Stimulated activated CD8-positive, alpha-beta memory T cell treated with anti-CD3 and anti-CD28 coated beads, Interleukin-12 subunit alpha, Interleukin-12 subunit beta, amount 100 ng/mL, for 1 hour (primary cell): Measurements from ENCODE around the gene ADAMTS17.
"Not testable (repeated sequence)": the region's sequence is repeated elsewhere in the genome, so short reads cannot be mapped to it uniquely, and the experiment has no call there.

Experiments
- DNase-seq: peaks from one replicate; pipeline ENCODE4 v3.0.0-alpha.2; 2020; ENCODE audit warnings: low read depth

The ADAMTS17 gene

DNA sequence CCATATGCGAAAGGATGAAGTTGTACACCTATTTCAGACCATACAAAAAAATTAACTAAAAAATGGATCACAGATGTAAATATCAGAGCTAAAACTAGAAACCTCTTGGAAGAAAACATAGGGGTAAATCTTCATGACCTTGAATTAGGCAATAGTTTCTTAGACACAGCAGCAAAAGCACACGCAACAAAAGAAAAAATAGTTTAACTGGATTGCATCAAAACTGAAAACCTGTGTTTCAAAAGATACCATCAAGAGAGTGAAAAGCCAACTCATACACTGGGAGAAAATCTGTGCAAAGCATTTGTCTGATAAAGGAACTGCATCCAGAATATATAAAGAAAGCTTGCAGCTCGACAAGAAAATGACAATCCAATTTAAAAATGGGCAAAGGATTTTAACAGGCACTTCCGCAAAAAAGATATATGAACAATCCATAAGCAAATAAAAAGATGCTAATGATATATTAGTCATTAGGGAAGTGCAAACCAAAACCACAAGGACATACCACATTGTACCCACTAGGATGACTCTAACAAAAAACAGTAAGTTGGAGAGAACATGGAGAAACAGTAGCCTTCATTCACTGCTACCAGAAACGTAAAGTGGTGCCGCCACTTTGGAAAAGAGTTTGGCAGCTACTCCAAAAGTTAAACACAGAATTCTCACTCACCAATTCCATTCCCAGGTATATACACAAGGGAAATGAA is 263.1 kb downstream of the ADAMTS17 start:
- no peak for DNase-seq

DNA sequence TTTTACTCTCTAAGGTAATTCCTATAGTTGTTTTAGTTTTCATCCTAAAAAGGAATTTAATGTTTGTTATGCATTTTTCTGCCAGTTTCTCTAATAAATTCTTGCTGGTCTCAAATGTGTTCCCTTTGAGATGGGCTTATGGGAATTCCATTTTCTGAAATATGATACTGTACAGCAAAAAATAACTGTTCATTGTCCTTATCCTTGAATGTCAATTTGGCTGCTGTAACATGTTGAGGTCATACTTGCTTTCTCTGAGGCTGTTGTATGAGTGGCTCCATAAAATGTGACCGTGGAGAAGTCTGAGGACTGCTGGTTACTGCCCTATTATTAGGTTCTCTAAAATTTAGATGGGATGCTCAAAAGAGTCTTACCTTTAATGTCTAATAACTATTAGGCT is 266.5 kb downstream of the ADAMTS17 start:
- no peak for DNase-seq

DNA sequence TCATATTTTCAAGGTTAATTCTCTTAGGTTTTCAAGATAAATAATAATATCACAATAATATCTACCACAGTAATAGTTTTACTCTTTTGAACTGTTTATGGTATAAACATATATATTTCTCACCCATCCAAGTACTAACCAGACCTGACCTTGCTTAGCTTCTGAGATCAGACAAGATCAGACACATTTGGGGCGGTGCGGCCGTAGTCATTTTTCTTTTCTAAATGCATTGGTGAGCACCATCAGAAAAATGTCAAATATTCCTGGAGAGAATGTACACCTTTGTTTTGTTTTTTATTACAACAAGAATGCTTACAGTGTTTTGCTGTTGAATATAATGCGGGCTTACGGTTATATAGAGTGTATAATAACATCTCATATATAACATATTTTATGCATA is 267.8 kb downstream of the ADAMTS17 start:
- no peak for DNase-seq

DNA sequence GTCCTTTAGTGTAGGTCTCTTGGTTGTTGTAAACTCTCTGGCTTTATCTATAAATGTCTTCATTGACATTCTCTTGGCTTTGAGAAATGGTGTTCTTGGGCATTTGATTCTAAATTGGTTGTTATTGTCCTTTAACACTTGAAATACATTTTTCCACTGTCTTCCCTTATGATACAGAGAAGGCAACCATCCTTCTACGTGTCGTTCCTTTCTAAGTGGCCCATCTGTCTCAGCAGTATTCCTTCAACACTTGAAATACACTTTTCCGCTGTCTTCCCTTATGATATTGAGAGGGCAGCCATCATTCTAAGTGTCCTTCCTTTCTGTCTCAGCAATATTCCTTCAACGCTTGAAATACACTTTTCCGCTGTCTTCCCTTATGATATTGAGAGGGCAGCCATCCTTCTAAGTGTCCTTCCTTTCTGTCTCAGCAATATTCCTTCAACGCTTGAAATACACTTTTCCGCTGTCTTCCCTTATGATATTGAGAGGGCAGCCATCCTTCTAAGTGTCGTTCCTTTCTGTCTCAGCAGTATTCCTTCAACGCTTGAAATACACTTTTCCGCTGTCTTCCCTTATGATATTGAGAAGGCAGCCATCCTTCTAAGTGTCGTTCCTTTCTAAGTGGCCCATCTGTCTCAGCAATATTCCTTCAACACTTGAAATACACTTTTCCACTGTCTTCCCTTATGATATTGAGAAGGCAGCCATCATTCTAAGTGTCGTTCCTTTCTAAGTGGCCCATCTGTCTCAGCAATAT is 275.1 kb downstream of the ADAMTS17 start:
- DNase-seq, result not testable (repeated sequence)

DNA sequence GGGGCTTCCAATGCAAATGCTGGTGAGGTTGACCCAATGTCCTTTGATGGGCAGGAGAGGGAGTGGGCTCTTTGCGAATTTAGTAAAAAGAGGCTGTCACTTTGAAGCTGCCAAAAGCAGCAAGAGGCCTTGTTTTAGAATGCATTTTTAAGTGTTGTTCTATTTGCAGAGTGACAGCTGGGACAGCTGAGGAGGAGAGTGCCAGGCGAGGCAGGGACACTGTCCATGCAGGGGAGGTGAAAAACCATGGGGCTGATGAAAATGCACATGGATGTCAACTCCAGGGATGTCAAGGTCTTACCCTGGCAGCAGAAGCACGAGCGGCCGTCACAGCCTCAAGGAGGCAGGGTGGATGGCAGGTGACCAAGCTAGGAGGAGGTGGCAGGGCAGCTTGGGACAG is 279.8 kb downstream of the ADAMTS17 start:
- no peak for DNase-seq

DNA sequence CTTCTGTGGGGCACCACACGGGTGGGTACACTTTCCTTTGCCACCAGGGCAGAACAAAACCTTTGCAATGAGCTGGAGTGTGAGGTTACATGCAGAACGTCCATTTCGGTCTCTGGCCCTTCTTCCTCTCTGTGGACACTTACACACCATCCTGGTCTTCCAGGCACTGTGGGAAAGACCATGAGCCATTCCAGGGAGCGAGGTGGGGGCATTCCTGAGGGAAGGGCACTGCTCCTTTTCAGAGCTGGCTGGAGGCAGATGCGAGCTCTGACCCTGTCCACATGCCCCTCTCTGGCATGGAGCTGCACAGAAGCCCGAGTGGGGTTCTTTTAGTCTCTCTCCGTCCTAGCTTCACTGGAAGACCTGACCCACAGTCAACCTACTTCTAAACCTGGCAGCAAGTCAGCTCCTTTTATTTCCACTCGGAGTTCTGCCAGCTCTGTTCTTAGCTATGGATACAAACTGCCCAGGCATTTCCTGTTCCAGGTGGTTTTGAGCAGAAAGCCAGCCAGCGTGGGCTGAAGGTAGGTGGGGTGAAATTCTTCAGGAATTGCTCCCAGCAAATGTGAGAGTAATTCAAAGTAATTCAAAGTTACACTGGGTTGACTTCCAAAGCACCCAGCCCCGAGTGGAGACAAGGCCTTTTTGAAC is 281.4 kb downstream of the ADAMTS17 start:
- DNase-seq, result no peak

DNA sequence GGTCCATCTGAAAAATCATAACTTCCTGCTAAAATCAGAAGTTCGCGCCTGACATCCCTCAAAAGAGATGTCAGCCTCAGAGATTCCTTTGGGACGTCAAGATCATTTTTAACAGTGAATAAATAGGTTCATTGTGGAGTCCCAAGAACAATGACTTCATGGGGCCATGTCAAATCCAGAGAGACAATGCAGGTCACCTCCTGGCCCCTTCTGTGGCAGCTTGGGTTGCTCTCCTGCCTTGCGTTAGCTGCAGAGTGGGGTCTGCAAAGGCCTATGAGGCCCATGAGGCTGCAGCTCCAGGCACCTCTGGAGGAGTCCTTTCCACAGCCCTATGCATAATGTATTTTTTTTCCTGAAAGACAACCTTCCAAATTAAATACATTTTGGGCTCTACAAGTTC is 282.3 kb downstream of the ADAMTS17 start:
- no peak for DNase-seq

DNA sequence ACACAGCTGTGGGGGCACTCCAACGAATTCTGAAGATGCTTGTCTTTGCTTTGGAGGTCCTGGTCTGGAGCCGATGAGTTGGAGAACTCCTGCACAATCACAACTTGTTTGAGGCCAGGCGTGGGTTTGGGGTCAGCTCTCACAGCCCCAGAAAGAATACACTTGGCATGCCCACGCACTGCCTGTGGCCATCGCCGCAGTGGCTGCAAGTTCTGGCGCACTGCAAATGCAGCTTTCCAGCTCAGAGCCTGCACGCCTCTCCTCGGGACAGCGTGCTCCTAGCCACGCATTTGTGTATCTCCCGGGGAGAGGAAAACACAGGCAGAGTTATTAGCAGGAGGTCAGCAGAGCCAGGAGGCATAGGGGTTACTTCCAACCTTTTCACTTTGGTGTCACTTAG is 282.7 kb downstream of the ADAMTS17 start:
- DNase-seq, result no peak

DNA sequence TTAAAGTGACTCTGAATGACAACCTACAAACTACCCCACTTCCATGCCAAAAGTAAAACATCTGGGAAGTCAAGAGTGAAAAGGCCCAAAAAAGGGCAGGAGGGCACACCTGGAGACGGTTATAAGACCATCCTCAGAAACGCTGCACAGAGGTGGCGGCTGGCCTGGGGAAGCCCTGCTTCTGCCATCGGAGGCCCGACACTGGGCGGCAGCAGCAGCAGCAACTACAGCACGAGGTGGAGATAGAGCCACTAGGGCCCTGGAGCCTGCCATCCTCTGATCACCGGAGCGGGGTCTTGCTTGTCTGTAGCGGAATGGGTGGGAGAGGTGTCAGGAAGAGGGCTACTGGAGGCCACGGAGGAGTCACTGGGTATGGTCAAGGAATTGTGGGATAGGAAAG is 283.3 kb downstream of the ADAMTS17 start:
- no peak for DNase-seq

DNA sequence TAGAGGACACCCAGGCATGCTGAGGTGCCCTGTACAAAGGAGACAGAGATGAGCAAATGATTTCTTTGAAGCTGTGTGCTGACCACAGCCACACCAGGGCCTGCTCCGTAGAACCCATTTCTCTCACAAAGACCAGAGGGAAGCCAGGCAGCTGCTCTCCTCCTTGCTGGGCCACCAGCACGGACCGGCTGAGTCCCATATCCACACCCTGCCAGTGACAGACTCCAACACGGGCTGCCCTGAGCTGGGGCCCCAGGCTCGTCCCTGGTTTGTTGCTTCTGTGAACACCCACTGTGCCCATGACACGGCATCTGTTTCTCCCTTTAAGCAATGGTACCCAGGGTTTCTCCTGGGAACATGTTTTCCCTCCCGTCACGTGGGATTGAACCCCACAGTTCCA is 284.5 kb downstream of the ADAMTS17 start:
- no peak for DNase-seq

DNA sequence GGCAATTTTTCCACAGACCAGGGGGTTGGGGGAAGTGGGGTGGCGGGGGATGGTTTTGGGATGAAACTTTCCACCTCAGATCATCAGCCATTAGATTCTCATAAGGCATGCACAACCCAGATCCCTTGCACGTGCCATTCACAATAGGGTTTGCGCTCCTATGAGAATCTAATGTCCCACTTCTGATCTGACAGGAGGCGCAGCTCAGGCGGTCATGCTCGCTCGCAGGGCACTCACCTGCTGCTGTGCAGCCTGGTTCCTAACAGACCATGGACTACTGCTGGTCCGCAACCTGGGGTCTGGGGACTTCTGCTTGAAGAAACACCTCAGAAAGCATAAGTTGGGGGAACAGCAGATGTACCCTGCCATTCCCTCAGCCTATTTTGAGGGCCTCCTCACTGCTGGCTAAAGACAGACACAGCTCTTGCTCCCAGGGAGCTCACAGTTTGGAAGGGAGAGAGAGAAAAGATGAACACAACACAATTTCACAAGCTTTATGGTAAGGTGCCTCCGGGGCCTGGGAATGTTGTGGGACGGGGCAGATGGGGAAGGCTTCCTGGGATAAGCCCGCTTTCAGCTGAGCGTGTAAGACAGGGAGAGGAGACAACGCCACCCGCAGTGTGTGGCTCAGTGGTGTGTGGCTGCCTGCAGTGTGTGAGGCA is 285.2 kb downstream of the ADAMTS17 start:
- no peak for DNase-seq

DNA sequence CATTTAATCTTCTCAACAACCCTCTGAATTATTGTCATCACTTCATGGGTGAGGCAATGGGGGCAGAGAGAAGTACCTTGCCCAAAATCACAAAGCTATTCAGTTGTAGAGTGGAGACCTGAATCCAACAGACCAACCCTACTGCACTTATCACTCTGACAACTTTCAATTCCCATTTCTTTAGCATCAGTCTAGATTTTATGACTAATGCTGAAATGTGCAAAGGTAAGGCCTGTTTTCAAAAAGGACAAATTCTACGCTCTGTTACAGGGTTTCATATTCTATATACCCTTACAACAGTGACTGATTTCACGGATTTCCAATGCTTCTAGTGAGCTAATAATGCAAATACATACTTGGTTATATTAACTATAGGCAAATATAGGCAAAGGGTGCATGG is 286.0 kb downstream of the ADAMTS17 start:
- no peak for DNase-seq

DNA sequence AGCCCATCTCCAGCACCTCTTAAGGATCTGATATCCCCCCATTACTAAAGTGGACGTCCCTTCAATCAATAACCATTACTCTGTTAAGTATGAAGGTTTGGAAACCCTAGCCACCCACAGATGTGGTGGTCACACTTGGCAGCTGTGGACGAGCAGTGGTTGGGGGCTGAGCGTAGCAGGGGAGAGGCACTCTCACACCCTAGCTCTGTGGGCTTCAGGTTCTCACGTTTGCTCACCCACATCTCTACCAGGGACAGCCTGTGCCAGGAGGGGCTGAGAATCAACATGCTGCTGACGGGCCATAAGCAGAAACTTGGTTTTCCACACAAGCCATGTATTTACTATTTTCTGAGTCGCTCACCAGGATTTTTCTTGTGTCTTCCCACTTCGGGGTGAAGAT is 287.2 kb downstream of the ADAMTS17 start:
- DNase-seq, result no peak

DNA sequence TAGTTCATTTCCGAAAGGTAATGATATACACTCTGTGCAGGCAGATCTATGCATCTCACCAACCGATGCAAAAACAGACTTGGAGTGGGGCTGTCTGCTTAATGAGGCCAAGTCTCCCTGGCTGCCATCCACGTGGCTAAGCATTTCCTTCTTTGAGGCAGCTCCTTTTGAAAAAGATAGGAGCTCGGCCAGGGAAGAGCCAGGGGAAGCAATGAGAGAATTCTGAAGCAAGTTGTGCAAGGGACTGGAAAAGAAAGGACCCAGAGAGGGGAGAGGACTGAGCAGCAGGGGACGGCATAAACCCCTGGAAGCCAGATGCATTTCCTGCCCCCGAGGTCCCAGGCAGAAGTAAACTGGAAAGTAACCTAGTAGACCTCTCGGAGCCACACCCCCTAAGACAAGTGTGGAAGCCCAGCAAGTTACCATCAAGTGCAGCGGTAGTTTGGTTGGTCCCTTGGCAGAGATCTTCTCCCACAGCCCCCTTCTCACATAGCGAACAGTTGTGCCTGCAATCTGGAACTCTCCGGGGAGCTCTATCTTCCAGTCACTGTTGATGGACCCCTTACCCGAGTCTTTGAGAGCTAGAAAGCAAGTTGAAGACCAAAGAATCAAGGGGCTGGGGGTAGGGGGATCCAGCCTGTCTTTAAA is 288.2 kb downstream of the ADAMTS17 start:
- DNase-seq, result no peak

DNA sequence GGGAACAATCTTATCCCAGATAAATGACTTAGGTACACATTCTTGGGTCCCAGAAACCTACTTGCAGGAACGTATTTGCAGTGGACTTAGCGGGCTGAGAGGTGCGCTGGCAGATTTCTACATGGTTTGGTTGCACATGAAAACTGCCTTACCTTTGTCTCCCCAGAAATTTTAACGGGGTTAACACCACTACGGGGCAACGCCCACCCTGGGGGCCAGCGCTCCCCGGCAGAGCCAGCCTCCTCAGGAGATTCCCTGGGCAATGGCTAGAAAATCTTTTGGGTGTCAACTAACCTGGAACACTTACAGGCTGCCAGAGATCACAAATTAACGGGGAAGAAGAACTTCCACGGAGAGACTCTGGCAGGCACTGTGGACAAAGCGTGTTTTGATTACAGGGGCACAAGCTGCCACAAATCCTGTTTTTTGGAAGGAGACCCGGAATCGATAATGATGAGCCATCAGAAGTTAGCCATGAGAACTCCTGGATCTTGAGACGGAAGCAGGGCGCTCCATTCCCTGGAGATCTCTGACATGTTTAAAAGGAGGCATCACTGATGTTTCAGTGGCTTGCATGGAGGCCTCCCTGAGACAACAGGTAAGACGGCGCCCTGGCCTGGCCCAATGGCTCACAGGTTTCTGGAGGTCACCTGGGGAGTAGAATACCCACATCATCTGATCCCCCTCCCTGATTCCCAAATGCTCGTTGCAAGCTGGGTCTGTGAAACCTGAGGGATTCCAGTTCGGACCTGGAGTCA is 288.9 kb downstream of the ADAMTS17 start:
- no peak for DNase-seq

DNA sequence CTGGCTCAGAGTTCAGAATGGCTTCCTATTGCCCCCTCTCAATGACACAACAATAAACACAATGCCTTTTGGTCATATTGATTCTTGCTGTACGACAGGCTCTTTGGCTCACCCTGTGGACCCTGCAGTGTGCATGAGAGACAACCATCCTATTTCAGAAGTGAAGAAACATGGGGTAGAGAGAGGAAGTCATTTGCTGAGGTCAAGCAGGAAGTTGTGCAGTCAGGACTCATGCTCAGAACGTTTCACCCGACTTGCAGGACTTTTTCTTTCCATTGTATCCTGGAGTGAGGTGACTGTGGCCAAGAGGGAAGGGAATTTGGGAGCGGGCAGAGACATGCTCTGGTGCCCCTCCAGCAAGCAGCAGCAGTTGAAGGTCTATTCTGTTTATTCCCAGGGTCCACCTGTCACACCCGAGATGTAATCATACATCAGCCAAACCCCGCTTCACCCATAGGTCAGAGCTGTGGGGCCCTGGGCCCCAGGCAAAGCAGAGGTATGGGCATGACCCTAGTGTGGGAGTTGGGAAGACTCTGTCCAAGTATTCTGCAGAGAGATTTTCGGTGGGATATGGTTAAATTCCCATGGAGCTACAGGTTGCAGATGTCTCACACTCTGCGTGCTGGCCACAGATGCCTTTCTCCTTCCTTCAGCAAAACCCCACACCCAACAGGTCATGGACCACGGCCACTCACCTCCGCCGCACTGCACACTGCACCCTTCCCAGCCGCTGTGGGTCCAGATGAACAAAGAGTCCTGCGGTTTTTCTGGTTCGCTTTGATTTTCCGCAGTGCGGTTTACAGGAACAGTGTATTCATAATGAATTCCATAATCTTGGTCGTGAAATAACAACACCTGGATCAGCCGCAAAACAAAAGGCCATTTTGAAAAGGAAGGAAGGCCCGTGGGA is 290.6 kb downstream of the ADAMTS17 start:
- no peak for DNase-seq

DNA sequence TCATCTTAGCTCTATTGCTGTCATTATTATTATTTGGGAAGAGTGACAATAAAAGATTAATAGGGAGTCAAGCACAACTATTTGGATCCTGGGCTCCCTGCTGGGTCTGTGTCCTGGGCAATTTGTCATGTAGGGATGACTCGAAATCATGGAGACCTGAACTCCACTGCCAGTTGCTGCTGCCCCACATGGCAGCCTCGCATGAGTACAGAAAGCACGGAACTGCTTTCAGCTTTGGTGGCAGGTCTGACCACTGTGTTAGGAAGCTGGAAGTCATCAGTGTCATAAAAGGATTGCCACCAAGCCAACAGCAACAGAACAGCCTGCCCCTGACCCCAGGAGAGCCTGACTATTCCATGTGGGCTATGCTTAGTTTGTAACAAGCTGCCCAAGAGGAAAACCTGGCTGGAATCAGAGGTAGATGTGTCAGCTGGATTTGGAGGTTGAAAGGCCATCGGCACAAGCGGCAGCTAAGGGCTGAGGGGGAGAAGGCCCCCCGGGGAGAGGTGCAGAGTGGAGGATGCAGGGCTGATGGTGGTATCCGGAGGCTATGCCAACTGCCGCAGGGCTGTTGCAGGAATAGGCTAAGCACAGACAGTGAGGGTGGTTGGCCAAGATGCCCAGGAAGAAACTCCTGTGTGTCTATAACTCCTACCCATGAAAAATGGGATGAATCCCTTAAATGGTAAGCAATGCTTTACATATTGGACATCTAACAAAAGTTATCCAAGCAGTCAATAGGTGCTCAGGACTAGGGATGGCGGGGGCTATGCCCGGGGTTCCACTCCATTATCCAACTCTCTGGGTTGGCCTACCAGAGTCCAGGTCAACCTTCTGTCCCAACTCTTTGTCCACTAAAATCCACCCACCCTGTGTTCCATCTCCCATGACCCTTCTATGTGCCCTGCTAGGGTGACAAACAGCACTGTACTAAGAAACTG is 291.6 kb downstream of the ADAMTS17 start:
- DNase-seq, result no peak

DNA sequence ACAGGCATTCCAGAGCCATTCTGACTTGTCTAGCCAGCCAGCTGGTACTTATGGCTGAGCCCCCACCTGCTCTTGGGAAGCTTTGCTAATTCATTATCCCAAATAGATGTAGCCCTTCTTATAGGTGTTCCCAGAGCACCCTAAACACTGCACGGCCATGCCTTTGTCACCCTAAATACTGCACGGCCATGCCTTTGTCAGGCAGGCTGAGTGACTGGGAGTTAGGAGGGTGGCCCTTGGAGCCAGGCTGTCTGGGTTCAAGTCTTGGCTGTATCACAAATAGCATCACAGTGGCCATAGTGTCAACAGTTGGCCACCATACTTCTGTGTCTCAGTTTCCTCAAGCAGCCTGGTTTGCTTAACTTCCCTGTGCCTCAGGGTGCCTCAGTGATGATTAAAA is 292.3 kb downstream of the ADAMTS17 start:
- no peak for DNase-seq

DNA sequence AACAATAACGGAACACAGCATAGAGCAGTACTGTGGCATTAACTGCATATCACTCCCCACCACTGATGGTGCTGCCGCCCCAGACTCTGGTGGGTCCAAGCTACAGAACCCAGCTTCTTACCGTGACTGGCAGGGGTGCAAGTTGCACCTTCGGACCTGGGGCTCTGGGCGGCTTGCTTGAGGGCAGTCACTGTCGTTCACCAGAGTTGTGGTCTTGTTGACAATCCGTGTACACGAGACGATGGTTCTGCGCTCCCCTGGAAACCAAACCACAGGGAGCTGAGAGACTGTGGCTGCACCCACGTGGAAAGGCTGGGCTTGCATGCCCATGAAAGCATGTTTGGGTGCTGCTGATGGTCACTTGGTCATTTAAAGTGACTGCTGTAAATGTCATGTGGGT is 293.0 kb downstream of the ADAMTS17 start:
- no peak for DNase-seq
